Fibroblast of skin of right quadriceps (primary cell): ENCODE results near the gene SH2D6.
"Not testable (repeated sequence)": the region's sequence is repeated elsewhere in the genome, so short reads cannot be mapped to it uniquely, and the experiment has no call there.

ENCODE experiments used
- DNase-seq: peaks from one replicate; pipeline ENCODE4 v3.0.0-alpha.2; 2013

Gene SH2D6

GRCh38 chr2:85398426-85399182 lies 19.9 kb upstream of the SH2D6 start:
- DNase-seq: no peak

DNA sequence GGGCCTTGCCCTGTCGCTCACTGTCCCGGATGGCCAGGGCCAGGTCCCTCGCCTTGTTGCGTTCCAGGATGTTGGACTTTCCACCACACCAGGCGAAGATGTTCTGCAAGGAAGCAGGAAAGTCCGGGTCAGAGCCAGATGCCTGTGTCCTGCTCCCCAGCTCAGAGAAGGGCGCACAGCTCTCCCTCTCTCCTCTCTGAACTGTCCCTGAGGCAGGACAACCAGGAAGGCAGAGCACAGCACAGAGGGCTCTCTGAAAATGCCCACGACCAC lies 19.4 kb upstream of the SH2D6 start:
- DNase-seq: no peak

DNA sequence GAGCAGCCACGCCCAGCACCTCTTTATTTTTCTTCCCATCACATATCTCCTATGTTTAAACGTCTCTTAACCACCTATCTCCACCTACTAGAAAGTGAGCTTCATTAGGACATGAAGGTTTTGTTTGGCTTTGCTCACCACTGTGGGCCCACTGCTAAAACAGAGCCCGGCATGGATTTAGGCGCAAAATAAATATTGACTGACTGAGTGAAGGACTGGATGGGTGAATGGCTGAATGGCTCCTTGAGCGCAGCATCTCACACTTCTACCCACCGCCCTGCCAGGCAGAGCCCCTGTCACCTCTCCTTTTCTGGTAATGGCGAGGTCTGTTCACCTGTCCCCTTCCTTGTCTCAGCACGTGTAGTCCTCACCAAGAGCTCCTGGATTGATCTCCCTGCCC lies 18.5 kb upstream of the SH2D6 start:
- no peak for DNase-seq

DNA sequence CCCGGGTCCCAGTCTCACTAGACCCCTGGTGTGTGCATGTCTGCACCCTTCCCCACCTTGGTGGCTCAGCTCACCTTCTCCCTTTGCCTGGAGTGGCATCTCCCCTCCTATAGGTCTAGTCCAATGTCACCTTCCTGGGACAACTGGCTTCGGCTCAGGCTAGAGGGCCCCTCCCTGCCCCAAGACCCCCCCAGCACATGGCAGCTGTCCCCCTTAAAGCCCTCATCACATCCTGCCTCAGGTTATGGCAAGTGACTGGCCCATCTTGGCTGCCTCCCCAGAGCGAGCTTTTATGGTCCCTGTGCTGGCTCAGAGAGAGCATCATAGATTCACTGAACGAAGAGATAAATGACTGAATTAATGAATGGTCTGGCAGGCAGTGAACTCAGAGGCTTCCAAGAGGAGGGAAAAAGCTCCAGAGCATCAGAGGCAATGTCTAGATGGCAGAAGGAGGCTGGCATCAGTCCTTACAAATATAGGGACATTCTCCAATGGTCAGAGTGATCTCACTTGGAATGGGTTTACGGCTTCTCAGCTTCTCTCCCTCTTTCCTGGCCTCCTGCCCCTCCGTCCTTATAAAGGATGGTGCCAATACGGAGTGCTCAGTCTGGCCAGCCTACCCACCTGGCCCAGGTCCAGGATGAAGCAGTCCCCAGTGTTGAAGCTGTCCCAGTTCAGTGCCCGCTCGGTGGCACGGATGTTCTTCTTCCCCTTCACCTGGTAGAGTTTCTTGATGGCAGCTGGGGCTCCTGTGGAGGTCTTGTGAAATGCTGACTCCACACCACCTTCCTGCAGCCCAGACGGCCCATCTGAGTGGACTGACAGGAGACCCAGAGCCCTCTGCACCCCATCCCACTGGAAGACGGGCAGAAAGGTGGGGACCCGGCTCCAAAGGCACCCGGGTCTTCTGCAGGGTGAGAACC lies 17.7 kb upstream of the SH2D6 start:
- no peak for DNase-seq

DNA sequence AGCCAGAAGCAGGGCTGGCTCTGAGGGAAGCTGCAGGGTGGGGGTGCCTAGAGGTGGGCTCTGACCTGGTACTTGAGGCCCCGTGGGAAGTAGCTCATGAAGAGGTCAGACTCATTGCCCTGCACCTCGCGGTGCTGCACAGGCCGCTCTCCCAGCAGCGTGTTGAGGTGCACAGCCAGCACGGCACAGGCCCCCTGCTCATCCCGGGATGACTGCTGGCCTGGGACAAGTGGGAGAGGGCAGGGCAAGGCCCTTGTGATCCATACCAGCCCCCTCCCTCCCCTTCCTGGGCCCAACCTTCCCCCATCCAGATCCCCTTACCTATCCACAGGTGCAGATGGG lies 17.1 kb upstream of the SH2D6 start:
- DNase-seq: no peak

- DNase-seq: no peak
These were observed 16.7 kb upstream of the SH2D6 start for GRCh38 chr2:85401844-85402243.

DNA sequence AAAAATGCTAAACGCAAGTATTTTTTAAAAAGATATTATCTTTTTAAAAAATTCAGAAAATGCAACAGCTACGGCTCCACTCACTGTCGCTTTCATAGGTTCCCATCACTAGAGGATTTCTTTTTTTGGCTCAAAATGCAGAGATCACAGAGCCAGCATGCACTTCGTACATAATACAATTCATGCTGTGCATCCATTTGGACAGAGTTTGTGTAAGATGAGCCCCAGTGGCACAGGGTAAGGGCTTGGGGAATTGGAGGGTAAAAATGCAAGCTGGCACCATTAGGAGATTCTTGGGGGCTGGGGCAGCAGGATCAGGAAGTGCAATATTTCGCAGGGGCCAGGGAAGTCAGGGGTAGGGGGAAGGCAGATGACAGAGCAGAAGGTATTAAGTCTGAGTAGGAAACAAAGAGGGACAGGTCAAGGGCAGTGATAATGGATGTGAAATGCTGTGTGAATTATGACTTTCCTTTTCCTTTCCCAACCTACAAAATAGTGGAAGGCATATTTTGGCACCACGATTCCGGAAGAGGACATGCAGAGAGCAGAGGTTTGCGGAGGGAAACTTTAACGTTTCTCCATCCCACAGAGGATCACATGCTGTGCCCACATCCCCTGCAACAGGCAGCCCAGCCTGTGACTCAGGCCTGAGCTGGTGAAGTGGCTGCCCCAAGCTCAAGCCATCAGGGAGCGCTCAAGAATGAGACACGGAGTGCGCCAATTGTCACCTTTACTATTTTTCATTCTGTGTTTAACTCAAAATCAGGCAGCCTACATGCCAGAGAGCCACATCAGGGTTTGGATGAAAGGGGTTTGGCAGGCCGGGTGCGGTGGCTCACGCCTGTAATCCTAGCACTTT lies 13.1 kb upstream of the SH2D6 start:
- peak; percentile 43 for DNase-seq

GRCh38 chr2:85409845-85410583 lies 8.5 kb upstream of the SH2D6 start, which contains the start of gene CAPG:
Gene CAPG, minus strand, starts transcription at chr2:85410366. Its CDS starts 8,221 bp downstream, at chr2:85402145.
- DNase-seq: no peak

GRCh38 chr2:85410584-85411404 lies 7.7 kb upstream of the SH2D6 start:
- DNase-seq: no peak

DNA sequence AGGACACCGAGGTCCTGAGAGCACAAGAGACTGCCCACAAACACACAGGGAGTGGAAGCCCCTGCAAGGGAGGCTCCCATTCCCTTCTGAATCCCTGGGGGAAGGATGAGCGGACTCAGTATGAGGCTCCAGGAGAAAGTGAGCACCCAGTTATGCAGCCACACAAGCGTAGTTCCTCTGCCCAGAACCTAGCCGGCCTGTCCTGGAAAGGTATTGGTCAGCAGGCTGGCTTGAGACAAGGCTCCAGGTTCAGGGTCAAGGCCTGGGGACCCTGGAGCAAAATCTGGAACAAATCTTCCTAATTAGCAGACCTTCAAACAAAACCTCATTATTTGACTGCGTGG lies 7.1 kb upstream of the SH2D6 start:
- DNase-seq: no peak

- DNase-seq: peak; percentile 62
These were observed 4.7 kb upstream of the SH2D6 start for GRCh38 chr2:85413592-85414420.

GRCh38 chr2:85414421-85414759 lies 4.1 kb upstream of the SH2D6 start:
- not testable (repeated sequence) for DNase-seq

DNA sequence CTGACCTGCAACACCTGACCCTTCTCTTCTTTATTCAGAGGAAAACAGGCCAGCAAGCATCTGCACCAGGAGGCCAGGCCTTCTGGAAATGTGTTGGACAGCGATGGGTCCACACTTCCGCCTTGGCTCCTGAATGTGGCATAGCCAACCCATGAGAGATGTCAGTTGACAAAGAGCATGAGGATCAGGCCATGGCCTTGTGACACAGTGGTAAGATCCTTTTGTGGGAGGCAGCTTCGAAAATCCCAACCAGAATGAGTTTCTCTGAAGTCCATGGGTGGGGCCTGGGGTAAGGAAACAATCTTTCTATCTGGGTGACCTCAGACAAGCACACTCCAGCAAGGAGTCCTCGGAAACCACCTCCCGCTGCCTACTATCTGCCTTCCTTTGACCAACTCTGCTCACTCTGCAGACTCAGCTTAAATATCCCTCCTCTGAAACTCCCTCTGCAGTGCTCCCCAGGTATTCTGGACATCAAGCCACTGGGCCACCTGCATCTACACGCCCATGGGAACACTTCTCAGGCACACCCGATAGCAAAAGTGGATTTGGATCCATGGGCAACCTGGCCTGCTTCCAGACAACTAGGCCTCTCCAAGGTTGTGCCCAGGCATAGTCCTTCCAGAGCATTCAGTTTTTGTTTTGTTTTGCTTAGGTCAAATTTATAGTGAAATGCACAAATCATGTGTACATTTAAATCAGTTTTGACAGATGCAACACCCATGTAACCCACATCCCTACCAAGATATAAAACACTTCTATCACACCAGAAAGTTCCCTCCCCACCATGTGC lies 3.6 kb upstream of the SH2D6 start:
- DNase-seq: no peak

DNA sequence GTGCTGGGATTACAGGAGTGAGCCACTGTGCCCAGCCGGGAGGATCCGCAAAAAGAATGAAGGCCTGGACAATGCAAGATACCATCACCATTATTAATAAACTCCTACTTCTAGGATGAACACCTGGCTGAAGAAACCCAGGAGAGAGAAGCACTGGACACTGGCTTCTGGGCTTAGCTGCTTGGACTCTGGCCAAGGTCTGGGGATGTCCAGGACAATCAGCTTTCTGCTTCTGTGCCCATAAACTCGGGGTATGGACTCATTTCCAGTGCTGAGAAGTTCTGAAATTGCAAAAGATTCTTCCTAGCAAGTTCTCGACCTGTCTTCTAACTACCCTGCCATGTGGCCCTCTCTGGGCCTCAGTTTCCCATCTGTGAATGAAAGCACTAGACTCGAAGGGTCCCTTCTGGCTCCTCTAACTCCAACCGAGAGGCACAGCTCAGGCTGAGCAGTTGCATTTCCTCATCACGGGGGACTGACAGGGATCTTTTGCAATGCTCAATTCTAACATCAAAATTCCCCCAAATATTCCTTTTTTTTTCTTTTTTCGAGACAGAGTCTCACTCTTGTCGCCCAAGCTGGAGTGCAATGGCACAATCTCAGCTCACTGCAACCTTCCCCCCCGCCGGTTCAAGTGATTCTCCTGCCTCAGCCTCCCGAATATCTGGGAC lies 2.4 kb upstream of the SH2D6 start:
- DNase-seq: no peak

- DNase-seq: no peak
These were observed 628 bp downstream of the SH2D6 start for GRCh38 chr2:85419009-85419675.

- DNase-seq: peak; percentile 80
These were observed 2.2 kb downstream of the SH2D6 start for GRCh38 chr2:85420536-85421259.

DNA sequence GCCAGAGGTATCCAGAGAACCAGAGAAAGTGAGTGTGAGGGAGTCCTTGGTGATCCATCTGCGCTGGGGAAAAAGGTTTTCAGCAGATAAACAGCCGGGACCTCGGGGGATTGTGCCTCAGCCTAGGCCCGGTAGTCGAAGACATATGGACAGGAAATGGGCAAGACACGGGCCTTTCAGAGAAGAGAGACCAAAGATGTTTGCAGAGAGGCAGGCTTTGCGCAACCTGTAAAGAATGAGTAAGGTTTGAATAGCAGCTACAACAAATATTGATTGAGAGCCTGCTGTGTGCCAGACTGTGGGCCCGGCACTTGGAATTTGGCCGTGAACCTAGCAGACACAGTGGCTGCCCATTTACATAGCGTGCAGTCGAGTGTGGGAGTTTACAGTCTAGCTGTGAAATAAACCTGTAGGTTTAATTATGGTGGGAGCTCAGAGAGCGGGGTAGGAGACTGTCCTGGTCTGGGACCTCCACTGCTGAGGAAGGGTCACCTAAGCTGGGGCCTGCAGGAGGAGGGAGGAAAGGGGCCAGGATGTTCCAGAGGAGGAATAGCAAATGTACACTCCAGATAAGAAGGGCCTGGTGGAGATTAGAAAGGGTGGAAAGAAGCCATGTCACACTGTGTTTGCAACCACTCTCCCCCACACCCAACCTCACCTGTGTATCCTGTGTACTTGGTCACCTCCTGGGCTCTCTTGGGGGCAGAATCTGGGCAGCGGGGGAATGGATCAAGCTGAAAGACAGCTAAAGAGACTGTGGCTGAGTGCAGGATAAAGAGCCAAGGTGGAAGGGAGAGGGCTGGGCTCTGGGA lies 3.0 kb downstream of the SH2D6 start:
- peak; percentile 61 for DNase-seq
